GM12865 (cell line): Measurements from ENCODE around the gene MYO1G.

Source experiments
- DNase-seq: peaks from one replicate; pipeline ENCODE4 v3.0.0; 2010; ENCODE audit warnings: low read depth
- H3K4me3 ChIP-seq: 2 replicates; pipeline ENCODE4 v1.5.1; 2011; ENCODE audit warnings: mild to moderate bottlenecking, low read depth, low read length, control low read depth
- TF ChIP-seq, protein P1 (sequence below): IDR thresholded peaks from 2 replicates; pipeline ENCODE4 v1.5.1; 2011; ENCODE audit warnings: low read length, control low read depth, low read depth, inconsistent platforms; ENCODE audit not compliant: insufficient read depth; ENCODE audit errors: missing control alignments

Gene MYO1G

DNA sequence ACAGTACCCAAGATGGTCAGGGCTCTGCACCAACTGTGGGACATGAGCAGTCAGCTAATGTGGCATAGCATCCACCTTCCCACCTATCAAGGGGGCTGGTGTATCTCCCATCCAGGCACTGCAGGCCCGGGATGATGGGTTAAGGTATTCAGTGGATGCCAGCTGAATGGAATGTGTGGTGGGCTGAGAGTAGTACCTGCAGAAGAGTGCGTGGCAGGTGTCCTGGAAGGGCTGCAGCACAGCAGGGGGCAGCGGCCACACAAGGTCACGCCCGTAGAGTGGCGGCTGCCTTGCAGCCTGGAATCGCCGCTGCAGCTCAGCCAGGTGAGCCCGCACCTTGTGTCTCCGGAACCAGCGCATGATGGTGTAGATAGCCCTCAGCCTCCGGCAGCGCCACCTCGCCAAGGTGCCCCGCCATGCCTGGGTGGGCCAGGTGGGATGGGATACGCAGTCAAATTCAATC, 13.3 kb downstream of the MYO1G start:
- TF ChIP-seq, protein P1, sequence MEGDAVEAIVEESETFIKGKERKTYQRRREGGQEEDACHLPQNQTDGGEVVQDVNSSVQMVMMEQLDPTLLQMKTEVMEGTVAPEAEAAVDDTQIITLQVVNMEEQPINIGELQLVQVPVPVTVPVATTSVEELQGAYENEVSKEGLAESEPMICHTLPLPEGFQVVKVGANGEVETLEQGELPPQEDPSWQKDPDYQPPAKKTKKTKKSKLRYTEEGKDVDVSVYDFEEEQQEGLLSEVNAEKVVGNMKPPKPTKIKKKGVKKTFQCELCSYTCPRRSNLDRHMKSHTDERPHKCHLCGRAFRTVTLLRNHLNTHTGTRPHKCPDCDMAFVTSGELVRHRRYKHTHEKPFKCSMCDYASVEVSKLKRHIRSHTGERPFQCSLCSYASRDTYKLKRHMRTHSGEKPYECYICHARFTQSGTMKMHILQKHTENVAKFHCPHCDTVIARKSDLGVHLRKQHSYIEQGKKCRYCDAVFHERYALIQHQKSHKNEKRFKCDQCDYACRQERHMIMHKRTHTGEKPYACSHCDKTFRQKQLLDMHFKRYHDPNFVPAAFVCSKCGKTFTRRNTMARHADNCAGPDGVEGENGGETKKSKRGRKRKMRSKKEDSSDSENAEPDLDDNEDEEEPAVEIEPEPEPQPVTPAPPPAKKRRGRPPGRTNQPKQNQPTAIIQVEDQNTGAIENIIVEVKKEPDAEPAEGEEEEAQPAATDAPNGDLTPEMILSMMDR = no peak
- no peak for DNase-seq
- H3K4me3 ChIP-seq = no peak overlapping the region

DNA sequence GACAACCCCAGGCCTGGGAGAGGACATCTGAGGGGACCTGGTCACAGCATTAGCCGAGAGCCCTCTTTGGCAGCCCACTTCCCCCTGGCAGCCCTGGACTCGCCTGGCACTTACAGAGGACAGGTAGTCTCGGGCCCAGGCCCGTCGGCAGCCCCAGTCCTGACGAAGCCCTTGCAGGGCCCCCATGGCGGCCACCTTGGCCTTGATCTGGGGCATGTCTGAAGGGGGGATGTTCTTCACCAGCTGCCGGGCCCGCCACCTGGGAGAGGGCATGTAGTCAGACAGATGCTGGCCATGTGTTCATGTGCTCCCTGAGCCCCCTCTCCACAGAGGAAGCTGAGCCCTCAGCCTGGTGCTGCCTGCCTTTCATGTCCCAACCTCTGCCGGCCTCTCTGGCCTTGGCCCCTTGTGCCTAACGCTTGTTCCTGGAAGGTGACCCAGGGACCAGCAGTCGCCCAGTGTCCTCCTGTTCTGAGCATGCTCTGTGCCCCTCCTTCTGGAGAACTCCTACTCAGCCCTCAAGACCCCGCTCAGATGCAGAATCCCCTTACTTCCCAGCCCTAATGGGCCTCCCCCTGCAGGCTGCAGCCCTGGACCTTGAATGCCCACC, 13.9 kb downstream of the MYO1G start:
- H3K4me3 ChIP-seq = no peak overlapping the region
- TF ChIP-seq, protein P1 = no peak
- DNase-seq = no peak

DNA sequence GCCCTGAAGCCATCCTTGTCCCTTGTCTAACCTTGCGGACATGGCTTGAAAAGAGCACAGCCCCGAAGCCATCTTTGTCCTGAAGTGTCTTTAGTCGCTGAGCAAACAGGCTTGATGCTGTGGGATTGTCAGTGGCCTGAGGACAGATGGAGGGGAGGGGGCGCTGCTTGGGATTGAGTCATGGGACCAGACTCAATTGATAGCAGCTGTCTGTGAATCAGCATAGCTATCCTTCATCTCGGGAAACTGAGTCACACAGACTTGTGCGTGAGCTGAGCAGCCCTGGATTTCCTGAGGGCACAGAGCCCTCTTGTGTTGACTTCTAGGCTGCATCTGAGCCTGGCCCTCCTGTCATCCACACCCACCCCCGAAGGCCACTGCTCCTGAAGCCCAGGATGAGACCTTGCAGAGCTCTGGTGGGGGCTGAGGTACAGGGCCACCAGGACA, 14.4 kb downstream of the MYO1G start:
- TF ChIP-seq, protein P1 = no peak
- no peak overlapping the region for H3K4me3 ChIP-seq
- no peak for DNase-seq

DNA sequence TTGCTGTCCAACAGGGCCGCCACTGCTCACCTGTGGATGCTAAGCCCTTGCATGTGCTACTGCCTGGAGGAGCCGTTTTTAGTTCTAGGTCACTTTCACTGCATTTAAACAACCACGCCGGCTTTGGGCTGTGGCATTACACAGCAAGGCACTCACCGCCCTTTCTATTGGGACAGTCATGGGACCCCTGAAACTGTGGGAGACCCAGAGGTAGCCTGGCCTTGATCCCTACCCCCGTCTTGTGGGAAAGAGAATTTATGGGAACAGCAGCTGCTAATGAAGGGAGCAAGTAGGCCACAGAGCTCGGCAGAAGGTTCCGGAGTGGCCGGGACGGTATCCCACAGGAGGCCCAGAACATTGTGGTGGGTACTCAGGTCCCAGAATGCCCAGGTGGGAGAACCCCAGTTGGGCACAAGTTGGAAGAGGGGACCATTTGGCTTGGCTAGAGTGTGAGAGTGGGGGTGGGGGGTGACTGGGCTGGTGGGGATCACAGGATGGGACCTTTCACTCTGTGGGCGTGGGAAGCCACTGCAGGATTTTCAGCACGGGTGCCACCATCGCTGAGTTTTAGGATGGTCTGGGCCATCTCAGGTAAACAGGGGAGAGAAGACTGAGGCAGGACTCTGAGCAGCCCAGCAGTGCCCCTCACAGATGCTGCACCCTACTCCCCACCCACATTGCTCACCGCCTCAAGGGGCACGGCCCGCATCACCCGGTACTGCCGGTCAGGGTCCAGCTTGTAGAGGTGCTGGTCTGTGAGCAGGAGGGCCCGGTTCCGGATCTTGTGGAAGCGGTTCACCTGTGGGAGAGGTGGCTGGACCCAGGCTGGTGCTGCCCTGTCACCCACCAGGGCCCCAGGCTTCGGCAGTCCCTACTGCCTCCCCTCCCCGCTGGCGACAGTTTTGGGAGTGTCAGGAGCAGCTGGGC, 15.2 kb downstream of the MYO1G start:
- no peak overlapping the region for H3K4me3 ChIP-seq
- no peak for DNase-seq
- TF ChIP-seq, protein P1 = no peak

DNA sequence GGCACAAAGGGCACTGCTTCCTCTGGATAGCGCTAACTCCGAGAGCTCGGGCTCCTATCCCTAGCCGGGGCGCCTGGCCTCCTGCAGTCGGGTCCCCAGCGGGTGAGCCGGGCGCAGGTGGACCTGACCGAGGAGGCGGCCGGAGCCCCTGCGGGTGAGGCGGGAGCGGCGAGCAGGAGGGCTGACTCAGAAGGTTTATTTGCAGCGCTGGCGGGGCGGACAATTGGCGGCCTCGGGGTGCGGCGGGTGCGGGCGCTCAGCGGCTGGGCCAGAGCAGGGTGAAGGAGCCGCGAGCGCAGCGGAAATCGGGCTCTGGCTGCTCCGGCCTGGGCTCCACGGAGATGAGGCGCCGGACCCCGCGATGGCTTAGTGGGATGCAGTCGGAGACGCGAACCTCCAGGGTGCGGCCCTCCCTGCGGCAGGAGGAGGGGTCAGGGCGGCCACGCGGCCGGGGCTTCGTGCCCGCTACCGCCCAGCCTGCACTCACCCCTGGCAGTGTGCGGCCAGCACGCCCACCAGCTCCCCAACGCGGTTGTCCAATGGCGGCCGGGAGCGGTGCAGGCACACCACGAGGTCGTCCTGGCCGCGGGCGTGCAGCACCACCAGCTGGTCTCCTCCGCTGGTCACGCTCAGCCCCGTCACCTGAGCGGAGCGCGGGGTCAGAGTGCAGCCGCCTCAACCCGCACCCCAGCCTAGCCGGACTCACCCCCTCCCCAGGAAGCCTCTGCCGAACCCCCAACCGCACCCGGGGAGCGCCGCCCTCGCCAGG, 16.1 kb downstream of the MYO1G start:
- H3K4me3 ChIP-seq = no peak overlapping the region
- DNase-seq = no peak

DNA sequence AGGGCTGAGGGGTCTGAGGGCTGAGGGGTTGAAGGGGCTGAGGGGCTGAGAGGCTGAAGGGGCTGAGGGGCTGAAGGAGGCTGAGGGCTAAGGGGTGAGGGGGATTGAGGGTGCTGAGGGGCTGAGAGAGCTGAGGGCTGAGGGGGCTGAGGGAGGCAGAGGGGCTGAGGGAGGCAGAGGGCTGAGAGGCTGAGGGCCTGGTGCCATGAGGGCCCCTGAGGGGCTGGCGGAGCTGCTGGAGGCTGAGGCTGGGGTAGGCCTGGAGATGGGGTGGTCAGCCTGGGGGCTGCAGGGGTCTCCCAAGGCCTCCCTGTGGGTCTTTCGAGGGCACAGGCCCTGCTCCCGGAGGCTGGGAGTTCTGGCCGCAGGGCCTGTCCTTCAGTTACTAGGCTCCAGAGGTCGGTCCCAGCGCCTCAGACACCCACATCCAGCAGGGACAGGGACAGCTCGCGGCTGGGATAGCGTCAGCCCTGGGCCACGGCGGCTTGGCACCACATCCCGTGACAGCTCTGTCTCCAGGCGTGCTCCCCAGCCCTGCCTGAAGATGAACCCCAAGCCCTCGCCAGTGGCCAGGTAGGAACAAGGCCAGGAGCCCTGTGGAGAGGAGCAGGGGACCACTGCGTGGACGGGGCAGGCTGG, 16.9 kb downstream of the MYO1G start:
- no peak overlapping the region for H3K4me3 ChIP-seq
- TF ChIP-seq, protein P1 = no peak
- DNase-seq = peak; percentile 26

More for the DNA sequence above, 16.1 kb downstream of the MYO1G start:
- TF ChIP-seq, protein P1 = no peak
